HEK293 (cell line): ENCODE data around the gene LCORL.

ENCODE experiments used
- CTCF ChIA-PET: fragments of 350-600 bp; formaldehyde crosslinking; extraction: SDS; loops from one replicate; lab custom pipeline; 2021; ENCODE audit warnings: antibody characterized with exemption; lab: Yijun Ruan, JAX
- POLR2A ChIA-PET: fragments of 300-600 bp; formaldehyde crosslinking; extraction: SDS; loops from one replicate; lab custom pipeline; 2020; ENCODE audit warnings: antibody characterized with exemption, inconsistent platforms; lab: Yijun Ruan, JAX
- H3K27ac ChIP-seq: fragments of 200-500 bp; sonication (Bioruptor generic); 2 replicates; pipeline ENCODE4 v1.5.1; 2014; ENCODE audit warnings: low read depth, low read length, control low read depth, inconsistent platforms; ENCODE audit errors: extremely low read depth
- H3K36me3 ChIP-seq, 2 experiments: fragments of 200-500 bp in 1 of 2; sonication (Bioruptor generic) in 1 of 2; 1 replicate in 1 of 2; 2 replicates in 1 of 2; pipeline ENCODE4 v1.5.1; 2014 to 2017; ENCODE audit warnings: inconsistent platforms in 2 of 2, low read length in 2 of 2; ENCODE audit not compliant: control insufficient read depth in 2 of 2, insufficient read depth in 1 of 2
- H3K4me1 ChIP-seq: fragments of 200-500 bp; sonication (Bioruptor generic); 2 replicates; pipeline ENCODE4 v1.5.1; 2014; ENCODE audit warnings: mild to moderate bottlenecking, low read length, inconsistent platforms; ENCODE audit not compliant: control insufficient read depth, insufficient read depth
- H3K4me3 ChIP-seq: 2 replicates; pipeline ENCODE4 v1.5.1; 2011; ENCODE audit warnings: low read depth, mild to moderate bottlenecking, control low read depth, low read length, moderate library complexity
- H3K9me3 ChIP-seq: fragments of 200-500 bp; sonication (Bioruptor generic); 2 replicates; pipeline ENCODE4 v1.5.1; 2014; ENCODE audit warnings: low read depth, low read length, inconsistent platforms; ENCODE audit not compliant: control insufficient read depth, insufficient read depth
- MYNN ChIP-seq: fragments of 450-650 bp; formaldehyde crosslinking; IDR thresholded peaks from 2 replicates; pipeline ENCODE4 v1.5.1; 2016; ENCODE audit warnings: missing biosample characterization, missing genetic modification characterization, borderline replicate concordance
- OSR2 ChIP-seq: fragments of 450-650 bp; formaldehyde crosslinking; IDR thresholded peaks from 2 replicates; pipeline ENCODE4 v1.5.1; 2016; ENCODE audit warnings: missing biosample characterization, missing genetic modification characterization
- REPIN1 ChIP-seq: fragments of 450-650 bp; formaldehyde crosslinking; IDR thresholded peaks from 2 replicates; pipeline ENCODE4 v1.5.1; 2017; ENCODE audit warnings: missing biosample characterization, missing genetic modification characterization, low read depth
- SP2 ChIP-seq: fragments of 450-650 bp; formaldehyde crosslinking; IDR thresholded peaks from 2 replicates; pipeline ENCODE4 v1.5.1; 2016; ENCODE audit warnings: missing biosample characterization, missing genetic modification characterization
- SP3 ChIP-seq: fragments of 450-650 bp; formaldehyde crosslinking; IDR thresholded peaks from 2 replicates; pipeline ENCODE4 v1.5.1; 2016; ENCODE audit warnings: missing biosample characterization, missing genetic modification characterization
- ZBTB6 ChIP-seq: fragments of 450-650 bp; formaldehyde crosslinking; IDR thresholded peaks from 2 replicates; pipeline ENCODE4 v1.5.1; 2017; ENCODE audit warnings: missing biosample characterization, missing genetic modification characterization
- ZIC2 ChIP-seq: fragments of 450-650 bp; formaldehyde crosslinking; IDR thresholded peaks from 2 replicates; pipeline ENCODE4 v1.5.1; 2016; ENCODE audit warnings: missing biosample characterization, missing genetic modification characterization
- ZNF140 ChIP-seq: fragments of 450-650 bp; formaldehyde crosslinking; IDR thresholded peaks from 2 replicates; pipeline ENCODE4 v1.5.1; 2016; ENCODE audit warnings: missing biosample characterization, missing genetic modification characterization
- ZNF155 ChIP-seq: fragments of 450-650 bp; formaldehyde crosslinking; IDR thresholded peaks from 2 replicates; pipeline ENCODE4 v1.5.1; 2016; ENCODE audit warnings: missing biosample characterization, missing genetic modification characterization
- ZNF157 ChIP-seq: fragments of 450-650 bp; formaldehyde crosslinking; IDR thresholded peaks from 2 replicates; pipeline ENCODE4 v1.5.1; 2016; ENCODE audit warnings: missing biosample characterization, missing genetic modification characterization
- ZNF18 ChIP-seq: fragments of 450-650 bp; formaldehyde crosslinking; IDR thresholded peaks from 2 replicates; pipeline ENCODE4 v1.5.1; 2016; ENCODE audit warnings: missing biosample characterization, missing genetic modification characterization
- ZNF214 ChIP-seq: fragments of 450-650 bp; formaldehyde crosslinking; IDR thresholded peaks from 2 replicates; pipeline ENCODE4 v1.5.1; 2017; ENCODE audit warnings: missing biosample characterization, mild to moderate bottlenecking, missing genetic modification characterization, borderline replicate concordance
- ZNF221 ChIP-seq: fragments of 450-650 bp; formaldehyde crosslinking; IDR thresholded peaks from 2 replicates; pipeline ENCODE4 v1.5.1; 2017; ENCODE audit warnings: missing biosample characterization, missing genetic modification characterization, borderline replicate concordance
- ZNF26 ChIP-seq: fragments of 450-650 bp; formaldehyde crosslinking; IDR thresholded peaks from 2 replicates; pipeline ENCODE4 v1.5.1; 2016; ENCODE audit warnings: missing biosample characterization, missing genetic modification characterization
- ZNF391 ChIP-seq: fragments of 450-650 bp; formaldehyde crosslinking; IDR thresholded peaks from 2 replicates; pipeline ENCODE4 v1.5.1; 2016; ENCODE audit warnings: low read depth, missing biosample characterization, missing genetic modification characterization, borderline replicate concordance
- ZNF404 ChIP-seq: fragments of 450-650 bp; formaldehyde crosslinking; IDR thresholded peaks from 2 replicates; pipeline ENCODE4 v1.5.1; 2017; ENCODE audit warnings: missing biosample characterization, missing genetic modification characterization
- ZNF416 ChIP-seq: fragments of 450-650 bp; formaldehyde crosslinking; IDR thresholded peaks from 2 replicates; pipeline ENCODE4 v1.5.1; 2016; ENCODE audit warnings: missing biosample characterization, missing genetic modification characterization
- ZNF501 ChIP-seq: fragments of 450-650 bp; formaldehyde crosslinking; IDR thresholded peaks from 2 replicates; pipeline ENCODE4 v1.5.1; 2016; ENCODE audit warnings: missing biosample characterization, missing genetic modification characterization
- ZNF518A ChIP-seq: fragments of 450-650 bp; formaldehyde crosslinking; conservative IDR thresholded peaks from 2 replicates; pipeline ENCODE4 v1.5.1; 2016; ENCODE audit warnings: low read depth, missing biosample characterization, missing genetic modification characterization
- ZNF544 ChIP-seq: fragments of 450-650 bp; formaldehyde crosslinking; IDR thresholded peaks from 2 replicates; pipeline ENCODE4 v1.5.0; 2017; ENCODE audit warnings: missing biosample characterization, missing genetic modification characterization
- ZNF677 ChIP-seq: fragments of 450-650 bp; IDR thresholded peaks from 2 replicates; pipeline ENCODE4 v1.5.0; 2018; ENCODE audit warnings: missing biosample characterization, mild to moderate bottlenecking, missing genetic modification characterization, moderate library complexity
- ZNF777 ChIP-seq: fragments of 450-650 bp; formaldehyde crosslinking; IDR thresholded peaks from 2 replicates; pipeline ENCODE4 v1.5.1; 2017; ENCODE audit warnings: missing biosample characterization, missing genetic modification characterization, borderline replicate concordance
- TF ChIP-seq, protein P1 (sequence below): fragments of 450-650 bp; formaldehyde crosslinking; IDR thresholded peaks from 2 replicates; pipeline ENCODE4 v1.5.1; 2017; ENCODE audit warnings: missing biosample characterization, mild to moderate bottlenecking, missing genetic modification characterization, moderate library complexity
- TF ChIP-seq, protein P2 (sequence below): fragments of 450-650 bp; formaldehyde crosslinking; optimal IDR thresholded peaks from 2 replicates; pipeline ENCODE3; 2016; ENCODE audit warnings: missing biosample characterization, mild to moderate bottlenecking, missing genetic modification characterization

LCORL gene

DNA sequence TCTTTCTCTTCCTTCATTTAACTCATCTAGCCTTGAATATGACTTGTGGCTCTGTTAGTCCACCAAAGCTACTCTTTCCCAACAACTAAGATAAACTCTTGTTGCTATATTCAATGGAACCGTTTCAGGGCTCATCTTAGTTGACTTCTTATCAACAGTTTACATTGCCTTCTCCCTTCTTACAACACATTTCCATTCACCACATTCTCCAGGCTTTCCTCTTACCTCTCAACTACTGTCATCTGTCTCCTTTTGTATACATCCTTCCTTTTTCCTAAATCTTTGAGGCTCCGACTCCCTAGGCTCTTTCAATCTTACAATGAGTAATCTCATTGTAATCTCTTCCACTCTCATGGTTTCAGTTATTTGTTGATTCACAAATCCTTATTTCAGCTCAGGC is 152.2 kb downstream of the LCORL start (continued):
- no peak for TF ChIP-seq ZNF26 (tag by site-specific recombination)
- TF ChIP-seq, protein P1, sequence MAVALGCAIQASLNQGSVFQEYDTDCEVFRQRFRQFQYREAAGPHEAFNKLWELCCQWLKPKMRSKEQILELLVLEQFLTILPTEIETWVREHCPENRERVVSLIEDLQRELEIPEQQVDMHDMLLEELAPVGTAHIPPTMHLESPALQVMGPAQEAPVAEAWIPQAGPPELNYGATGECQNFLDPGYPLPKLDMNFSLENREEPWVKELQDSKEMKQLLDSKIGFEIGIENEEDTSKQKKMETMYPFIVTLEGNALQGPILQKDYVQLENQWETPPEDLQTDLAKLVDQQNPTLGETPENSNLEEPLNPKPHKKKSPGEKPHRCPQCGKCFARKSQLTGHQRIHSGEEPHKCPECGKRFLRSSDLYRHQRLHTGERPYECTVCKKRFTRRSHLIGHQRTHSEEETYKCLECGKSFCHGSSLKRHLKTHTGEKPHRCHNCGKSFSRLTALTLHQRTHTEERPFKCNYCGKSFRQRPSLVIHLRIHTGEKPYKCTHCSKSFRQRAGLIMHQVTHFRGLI (tag by site-specific recombination) = no peak
- TF ChIP-seq, all 188 proteins: peak for 0

GRCh38 chr4:17867276-17867675 is 154.3 kb downstream of the LCORL start:
- POLR2A ChIA-PET = no interaction called here

DNA sequence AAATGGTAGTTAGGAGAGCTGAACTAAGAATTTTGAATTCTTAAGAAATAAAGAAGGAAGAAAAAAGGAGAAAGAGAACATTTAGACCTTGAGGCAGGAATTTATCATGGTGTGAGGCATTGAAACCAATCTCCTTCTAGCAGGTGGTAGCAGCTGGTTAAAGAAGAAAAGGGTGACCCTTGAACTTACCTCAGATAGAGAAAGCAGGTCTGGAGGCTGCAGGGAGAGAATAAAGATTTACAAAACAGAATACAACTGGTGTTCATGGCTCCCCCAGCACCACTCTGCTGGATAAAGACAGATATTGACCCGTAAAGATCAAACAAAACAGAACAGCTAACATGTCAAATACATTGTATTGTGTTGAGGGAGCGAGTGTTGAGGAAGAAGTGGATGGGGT is 154.7 kb downstream of the LCORL start:
- Histone ChIP-seq H3K4me1 (no peaks in the 10 kb centered on the region), H3K9me3 (no peaks in the 10 kb centered on the region), H3K4me3 (no peak overlapping the region), H3K36me3 (no peaks in the 10 kb centered on the region), H3K27ac (no peak overlapping the region)
- ChIA-PET POLR2A (no interaction called here), CTCF (interaction anchor here (0.6 to 0.7 kb wide), 2 partner anchors 499 to 1589 kb away, joined by 3 read pairs; no protein-coding TSS in a partner anchor)
- TF ChIP-seq ZIC2 (no peak), ZNF777 (no peak), SP2 (tag by site-specific recombination) (no peak), ZNF416 (tag by site-specific recombination) (no peak), ZNF155 (no peak), ZNF18 (tag by site-specific recombination) (no peak), ZNF518A (tag by site-specific recombination) (no peak), ZNF544 (tag by site-specific recombination) (no peak), ZBTB6 (no peak), ZNF214 (tag by site-specific recombination) (no peak), ZNF391 (tag by site-specific recombination) (no peak), MYNN (tag by site-specific recombination) (no peak), SP3 (tag by site-specific recombination) (no peak), ZNF157 (tag by site-specific recombination) (no peak), OSR2 (tag by site-specific recombination) (no peak), ZNF404 (tag by site-specific recombination) (no peak)
- TF ChIP-seq, protein P2, sequence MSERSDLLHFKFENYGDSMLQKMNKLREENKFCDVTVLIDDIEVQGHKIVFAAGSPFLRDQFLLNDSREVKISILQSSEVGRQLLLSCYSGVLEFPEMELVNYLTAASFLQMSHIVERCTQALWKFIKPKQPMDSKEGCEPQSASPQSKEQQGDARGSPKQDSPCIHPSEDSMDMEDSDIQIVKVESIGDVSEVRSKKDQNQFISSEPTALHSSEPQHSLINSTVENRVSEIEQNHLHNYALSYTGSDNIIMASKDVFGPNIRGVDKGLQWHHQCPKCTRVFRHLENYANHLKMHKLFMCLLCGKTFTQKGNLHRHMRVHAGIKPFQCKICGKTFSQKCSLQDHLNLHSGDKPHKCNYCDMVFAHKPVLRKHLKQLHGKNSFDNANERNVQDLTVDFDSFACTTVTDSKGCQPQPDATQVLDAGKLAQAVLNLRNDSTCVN = no peak

More at GRCh38 chr4:17867276-17867675, 154.3 kb downstream of the LCORL start:
- Histone ChIP-seq H3K27ac (no peak overlapping the region), H3K36me3 (no peaks in the 10 kb centered on the region), H3K4me3 (no peak overlapping the region), H3K4me1 (no peaks in the 10 kb centered on the region), H3K9me3 (no peaks in the 10 kb centered on the region)
- TF ChIP-seq ZNF677 (tag by site-specific recombination) (no peak), ZNF140 (tag by site-specific recombination) (no peak), ZNF501 (no peak), REPIN1 (tag by site-specific recombination) (no peak), ZNF221 (tag by site-specific recombination) (no peak)
- CTCF ChIA-PET = interaction anchor here (0.7 kb wide), 1 partner anchor 1590 kb away, joined by 3 read pairs; no protein-coding TSS in a partner anchor
